NK-92 treated with Interleukin-12 subunit alpha and Interleukin-12 subunit beta, amount 100 ng/mL, for 24 hours (cell line): Measurements from ENCODE around the gene TRAPPC8.

Source experiments
- DNase-seq: peaks from one replicate; lab custom pipeline; 2025; lab: John Stamatoyannopoulos, UW

The TRAPPC8 gene

DNA sequence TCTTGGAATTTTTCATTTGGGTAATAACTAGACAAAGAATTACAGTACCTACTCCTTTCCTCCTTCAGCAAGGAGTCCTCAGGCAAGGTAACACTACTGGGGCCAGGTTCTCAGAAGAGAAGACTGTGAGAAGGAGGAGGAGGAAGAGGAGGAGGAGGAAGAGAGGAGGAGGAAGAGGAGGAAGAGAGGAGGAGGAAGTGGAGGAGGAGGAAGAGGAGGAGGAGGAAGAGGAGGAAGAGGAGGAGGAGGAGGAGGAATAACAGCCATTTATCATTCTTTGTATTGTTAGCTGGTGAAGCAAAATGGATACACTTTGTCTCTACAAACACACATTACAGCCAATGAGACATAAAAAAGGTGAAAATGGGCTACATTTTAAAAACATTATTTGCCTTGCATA, 149.4 kb downstream of the TRAPPC8 start:
- DNase-seq = no peak

- DNase-seq = no peak
Measured at GRCh38 chr18:31792580-31792911, 150.4 kb downstream of the TRAPPC8 start.

DNA sequence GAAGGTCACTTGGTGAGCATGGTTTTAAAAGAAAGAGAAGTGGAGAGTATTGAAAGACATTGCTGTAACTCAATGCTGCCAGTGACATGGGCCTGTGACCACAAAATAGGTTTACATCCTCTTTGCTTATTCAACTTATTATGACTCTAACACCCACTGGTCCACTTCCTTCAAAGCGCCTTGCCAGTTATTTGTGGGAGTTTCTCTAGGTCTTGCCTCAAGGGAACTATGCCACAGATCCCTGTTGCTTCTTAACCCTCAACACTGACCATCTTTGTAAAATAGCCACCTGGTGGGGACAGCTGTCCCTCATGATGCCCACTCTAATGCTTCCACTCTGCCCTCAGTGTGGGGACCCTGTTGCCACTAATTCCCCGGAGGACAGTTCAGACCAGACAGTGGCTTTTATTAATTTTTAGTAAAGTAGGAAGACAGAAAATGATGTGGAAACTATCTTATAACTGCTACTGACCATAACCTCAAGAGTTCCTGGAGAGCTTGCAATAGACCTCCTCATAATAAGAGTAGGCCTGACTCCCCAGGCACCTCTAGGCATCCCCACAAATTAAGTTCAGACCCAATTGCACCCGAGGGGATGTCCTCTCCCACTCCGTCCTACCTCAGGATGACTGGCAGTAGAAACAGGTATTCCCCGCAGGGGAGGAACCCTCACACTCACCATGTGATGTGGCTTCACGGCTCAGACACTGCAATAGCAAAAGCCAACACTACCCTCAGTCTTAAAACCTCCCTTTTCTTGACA, 150.9 kb downstream of the TRAPPC8 start:
- DNase-seq = no peak

DNA sequence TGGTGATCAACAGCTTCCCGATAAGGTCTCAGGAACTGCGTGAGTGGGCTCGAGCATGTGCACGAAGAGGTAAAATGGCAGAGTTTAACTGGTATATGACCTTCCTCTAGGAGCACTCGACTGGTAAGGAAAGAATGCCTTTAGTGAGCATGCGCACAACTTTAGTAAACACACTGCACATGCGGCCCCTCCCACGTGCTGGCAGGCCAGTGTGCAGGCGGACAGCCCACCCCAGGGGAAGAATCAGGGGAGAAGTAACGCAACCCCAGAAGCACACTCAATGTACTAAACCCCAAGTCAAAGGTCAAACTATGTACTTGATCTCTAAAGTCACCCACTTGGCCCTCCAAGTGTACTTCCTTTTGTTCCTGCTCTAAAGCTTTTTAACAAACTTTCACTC, 153.5 kb downstream of the TRAPPC8 start:
- no peak for DNase-seq

DNA sequence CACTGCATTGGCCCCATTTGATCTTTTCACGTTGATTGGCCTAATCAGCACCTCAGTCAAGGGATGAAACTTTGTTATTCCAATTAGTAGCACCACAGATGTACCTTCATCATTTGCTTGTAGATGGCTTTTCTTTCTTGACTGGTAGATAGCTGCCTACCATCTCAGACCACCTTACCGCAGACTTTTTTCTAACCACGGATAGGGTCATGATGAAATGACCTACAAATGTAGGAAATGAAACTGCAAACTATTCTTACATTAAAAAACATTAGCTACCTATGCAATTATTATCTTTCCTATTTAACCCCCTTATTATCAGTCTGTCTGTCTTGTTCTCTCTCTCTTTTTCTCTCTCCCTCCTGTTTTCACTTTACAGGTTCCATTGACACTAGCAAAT, 159.9 kb downstream of the TRAPPC8 start:
- no peak for DNase-seq
